GM12878 (cell line): ENCODE data around the gene TAF10. TPM values are rescaled to one million over a fixed set of nuclear protein-coding genes. Genes with fewer than 3 reads are reported as not detected.

Experiments
- ATAC-seq: fragments of 200-7000 bp; cut with Tn5 transposase; 3 replicates; pipeline ENCODE4 v1.9.1; 2020; ENCODE audit warnings: mild to moderate bottlenecking, moderate library complexity
- BruUV-seq: library from RNA; stranded (reverse); fragments of 400-500 nt; replicated peaks from 2 replicates; lab custom pipeline; 2021; lab: Mats Ljungman, UMichigan
- CTCF ChIA-PET: fragments of 300-600 bp; sonication (Branson Sonifier 250); formaldehyde crosslinking; extraction: SDS; loops from one replicate; lab custom pipeline; 2021; ENCODE audit warnings: inconsistent platforms; lab: Yijun Ruan, JAX
- POLR2A ChIA-PET: fragments of 350-600 bp; formaldehyde crosslinking; extraction: SDS; loops from one replicate; lab custom pipeline; 2021; ENCODE audit warnings: inconsistent platforms; lab: Charles Lee
- RAD21 ChIA-PET: fragments of 300-600 bp; sonication (Branson Sonifier 250); formaldehyde crosslinking; loops from one replicate; lab custom pipeline; 2023; ENCODE audit warnings: antibody characterized with exemption; ENCODE audit not compliant: unreplicated experiment; lab: Charles Lee
- SMC1A ChIA-PET: fragments of 300-600 bp; sonication (Branson Sonifier 250); formaldehyde crosslinking; loops from one replicate; lab custom pipeline; 2023; ENCODE audit not compliant: unreplicated experiment, uncharacterized antibody; lab: Charles Lee
- DNase-seq: peaks from one replicate; pipeline ENCODE4 v3.0.0-alpha.2; 2011; ENCODE audit warnings: low read depth, low spot score
- FAIRE-seq: peaks from 3 replicates; lab custom pipeline; 2011; peaks lifted over from hg19 to GRCh38; lab: Jason Lieb, UNC
- H2AFZ ChIP-seq: 2 replicates; pipeline ENCODE4 v1.6.0; 2011; ENCODE audit warnings: low read depth, low read length, control low read depth; ENCODE audit not compliant: control insufficient read depth
- H3K27ac ChIP-seq: 2 replicates; pipeline ENCODE4 v1.5.1; 2011; ENCODE audit warnings: control low read depth; ENCODE audit not compliant: control insufficient read depth, insufficient read depth
- H3K27me3 ChIP-seq, 2 experiments: replicated peaks in 1 of 2; 2 replicates each; pipeline versions ENCODE4 v1.6.0 to v1.6.1; 2011; ENCODE audit warnings: low read length in 1 of 2; ENCODE audit not compliant: control insufficient read depth in 2 of 2, insufficient read depth in 2 of 2
- H3K36me3 ChIP-seq, 2 experiments: 2 replicates each; pipeline ENCODE4 v1.5.1; 2011; ENCODE audit warnings: low read length in 1 of 2; ENCODE audit not compliant: control insufficient read depth in 2 of 2, insufficient read depth in 2 of 2
- H3K4me1 ChIP-seq: 2 replicates; pipeline ENCODE4 v1.6.1; 2011; ENCODE audit warnings: mild to moderate bottlenecking, low read length, moderate library complexity, mixed read lengths; ENCODE audit not compliant: control insufficient read depth, insufficient read depth
- H3K4me2 ChIP-seq: 2 replicates; pipeline ENCODE4 v1.6.0; 2011; ENCODE audit warnings: control low read depth; ENCODE audit not compliant: control insufficient read depth, insufficient read depth
- H3K4me3 ChIP-seq: fragments of 200-600 bp; sonication (generic); 2 replicates; pipeline ENCODE4 v1.5.1; 2016
- H3K79me2 ChIP-seq: 2 replicates; pipeline ENCODE4 v1.6.0; 2011; ENCODE audit warnings: low read length; ENCODE audit not compliant: control insufficient read depth, insufficient read depth
- H3K9ac ChIP-seq: 2 replicates; pipeline ENCODE4 v1.8.0; 2011; ENCODE audit warnings: low read length, control low read depth, mixed read lengths; ENCODE audit not compliant: control insufficient read depth, insufficient read depth
- H3K9me3 ChIP-seq: replicated peaks from 3 replicates; pipeline ENCODE4 v1.5.1; 2011; ENCODE audit warnings: mild to moderate bottlenecking, low read length; ENCODE audit not compliant: control insufficient read depth, insufficient read depth
- H4K20me1 ChIP-seq: 2 replicates; pipeline ENCODE4 v1.6.0; 2011; ENCODE audit not compliant: control insufficient read depth, insufficient read depth
- ETV6 ChIP-seq, 2 experiments: fragments of 450-650 bp in 1 of 2; IDR thresholded peaks in 1 of 2; conservative IDR thresholded peaks in 1 of 2; 2 replicates each; pipeline ENCODE4 v1.6.1; 2014; ENCODE audit warnings: antibody characterized with exemption in 1 of 2, borderline replicate concordance in 1 of 2, low read depth in 1 of 2, mild to moderate bottlenecking in 1 of 2, moderate library complexity in 1 of 2
- GATAD2B ChIP-seq: fragments of 450-650 bp; conservative IDR thresholded peaks from 2 replicates; pipeline ENCODE4 v1.6.1; 2017; ENCODE audit warnings: low read depth, mild to moderate bottlenecking, moderate library complexity
- HDAC2 ChIP-seq: fragments of 200-600 bp; sonication (generic); IDR thresholded peaks from 2 replicates; pipeline ENCODE4 v1.6.1; 2017
- MEF2A ChIP-seq: IDR thresholded peaks from 2 replicates; pipeline ENCODE4 v1.6.1; 2011; ENCODE audit warnings: low read depth, mild to moderate bottlenecking, low read length, moderate library complexity; ENCODE audit not compliant: insufficient read depth
- NRF1 ChIP-seq: conservative IDR thresholded peaks from 2 replicates; pipeline ENCODE4 v1.6.1; 2011; ENCODE audit warnings: mild to moderate bottlenecking, low read depth, low read length, improper control_type of control experiment
- POLR2A ChIP-seq: IDR thresholded peaks from 2 replicates; pipeline ENCODE4 v1.6.1; 2011; ENCODE audit warnings: low read depth, mild to moderate bottlenecking, low read length
- RCOR1 ChIP-seq: conservative IDR thresholded peaks from 2 replicates; pipeline ENCODE4 v1.6.1; 2012; ENCODE audit warnings: low read depth, low read length, improper control_type of control experiment
- TAF1 ChIP-seq: IDR thresholded peaks from 2 replicates; pipeline ENCODE4 v1.6.1; 2011; ENCODE audit warnings: mild to moderate bottlenecking, low read depth, low read length, borderline replicate concordance
- USF2 ChIP-seq: IDR thresholded peaks from 2 replicates; pipeline ENCODE4 v1.6.1; 2011; ENCODE audit warnings: low read depth, low read length, improper control_type of control experiment, borderline replicate concordance
- WRNIP1 ChIP-seq: IDR thresholded peaks from 2 replicates; pipeline ENCODE4 v1.6.1; 2011; ENCODE audit warnings: low read depth, low read length, improper control_type of control experiment, borderline replicate concordance
- ZNF217 ChIP-seq: fragments of 450-650 bp; IDR thresholded peaks from 2 replicates; pipeline ENCODE4 v1.6.1; 2017; ENCODE audit warnings: antibody characterized with exemption, mild to moderate bottlenecking
- WGBS: methylation state at CpG from one replicate; pipeline ENCODE4 v1.1.6; 2016; ENCODE audit warnings: low lambda C conversion rate; ENCODE audit not compliant: insufficient replicate concordance, insufficient coverage; ENCODE audit errors: missing lambda C conversion rate; 5-methylcytosine and 5-hydroxymethylcytosine counted together
- in situ Hi-C: fragments of 300-500 bp; cut with MboI; formaldehyde crosslinking; loops from 9 replicates; pipeline ENCODE4 v1.14.3; 2018; ENCODE audit warnings: mixed read lengths
- intact Hi-C: fragments of 100-400 bp; cut with micrococcal nuclease; formaldehyde crosslinking; loops from one replicate; pipeline ENCODE4 v1.14.2; 2022; ENCODE audit not compliant: unreplicated experiment
- polyA plus RNA-seq, 11 experiments: library from polyadenylated mRNA; depleted of rRNA in 4 of 11; unstranded in 6 of 11; stranded (reverse) in 5 of 11; fragments of >200 nt; fragmentation: Nextera tagmentation in 4 of 11; fragmentation: Illumina TruSeq in 1 of 11; extraction: Ambion mirVana in 4 of 11; extraction: Trizol in 1 of 11; gene quantifications; 1 replicate in 1 of 11; 2 replicates in 10 of 11; pipeline versions ENCODE4 v1.2.1 to v1.2.3, GENCODE V29; 2011 to 2016; ENCODE audit warnings: inconsistent platforms in 2 of 11, missing spikeins in 2 of 11, low read depth in 1 of 11
- total RNA-seq, 4 experiments: library from RNA; depleted of rRNA in 3 of 4; stranded (reverse); fragments of >200 nt in 3 of 4; fragmentation: Illumina TruSeq in 1 of 4; extraction: Trizol in 1 of 4; gene quantifications; 2 replicates each; pipeline versions ENCODE4 v1.2.1 to v1.2.3, GENCODE V29; 2013 to 2021

The TAF10 gene
- total and polyA plus RNA-seq, 10 of the 15 experiments (the other 5 are each of a cell fraction or from before 2014, with no cell fraction given) = 26.7 to 251 (median 149) TPM

- ChIA-PET CTCF (no interaction called here), POLR2A (no interaction called here), SMC1A (interaction anchor here (1.7 kb wide), 1 partner anchor 9 kb away, joined by 6 read pairs; no protein-coding TSS in a partner anchor), RAD21 (no interaction called here)
- no TSS peak for BruUV-seq
- Histone ChIP-seq H3K27me3 (no peaks in the 10 kb centered on the region), H3K27ac (no peak overlapping the region), H2AFZ (no peak overlapping the region), H3K4me2 (no peak overlapping the region), H3K9ac (no peak overlapping the region), H4K20me1 (no peaks in the 10 kb centered on the region)
- ATAC-seq (no peak), FAIRE-seq (no peak)
- WGBS = 89% methylated on average over 1 of the region's 1 CpG
- TF ChIP-seq GATAD2B (no peak), HDAC2 (no peak), USF2 (no peak), ZNF217 (no peak), MEF2A (no peak), NRF1 (no peak), TAF1 (no peak), RCOR1 (no peak), POLR2A (no peak), ETV6 (conservative IDR thresholded peaks at IDR 0.05 in 1 of 2, IDR thresholded peaks at IDR 0.05 in 1 of 2; ENCODE audit: borderline replicate concordance in 1 of 2, low read depth in 1 of 2) (no peak), WRNIP1 (no peak)
- TF ChIP-seq, all 136 proteins: peak for 0
- no peaks in the 10 kb centered on the region for H3K79me2 ChIP-seq
- no peak overlapping the region for H3K4me3 ChIP-seq
- peaks cover 0 to 5% of the 10 kb centered on the region in 2 experiments; a peak in 2 of 4 replicates for H3K36me3 ChIP-seq
- intact Hi-C loops = no loop called here
- no peaks in the 10 kb centered on the region for H3K4me1 ChIP-seq
- in situ Hi-C loops = no loop called here
- no peak for DNase-seq
- H3K9me3 ChIP-seq = no peaks in the 10 kb centered on the region
Observed at GRCh38 chr11:6588018-6588417, 24.0 kb downstream of the TAF10 start.
